GM18511 (cell line): Measurements from ENCODE around the gene TTC9B.
A peak's percentile ranks its signal among the peaks of the same experiment; 100 is the strongest.

Experiments
- ATAC-seq: cut with Tn5 transposase; IDR thresholded peaks from one replicate; pipeline ENCODE4 v1.9.1; 2021; ENCODE audit warnings: mild to moderate bottlenecking, moderate library complexity; ENCODE audit not compliant: unreplicated experiment

The TTC9B gene

GRCh38 chr19:40216013-40216776 lies 2.0 kb downstream of the TTC9B start:
- no peak for ATAC-seq

GRCh38 chr19:40214936-40215335 lies 3.2 kb downstream of the TTC9B start:
- ATAC-seq: no peak

GRCh38 chr19:40213882-40214570 lies 4.2 kb downstream of the TTC9B start:
- ATAC-seq: no peak

- no peak for ATAC-seq
Measured at GRCh38 chr19:40213251-40213829, 4.8 kb downstream of the TTC9B start.

GRCh38 chr19:40210889-40211288 lies 7.3 kb downstream of the TTC9B start:
- ATAC-seq: no peak

GRCh38 chr19:40208602-40209001 lies 9.6 kb downstream of the TTC9B start:
- ATAC-seq: no peak

GRCh38 chr19:40205760-40206159 lies 12.4 kb downstream of the TTC9B start:
- no peak for ATAC-seq

GRCh38 chr19:40204381-40204780 lies 13.8 kb downstream of the TTC9B start:
- no peak for ATAC-seq

- ATAC-seq: no peak
Measured at GRCh38 chr19:40200341-40201099, 17.7 kb downstream of the TTC9B start.

- ATAC-seq: no peak
Measured at GRCh38 chr19:40198272-40198990, 19.8 kb downstream of the TTC9B start.

GRCh38 chr19:40193587-40193849 lies 24.7 kb downstream of the TTC9B start:
- no peak for ATAC-seq

- ATAC-seq: no peak
Measured at GRCh38 chr19:40192758-40193586, 25.2 kb downstream of the TTC9B start.

GRCh38 chr19:40191836-40192646 lies 26.1 kb downstream of the TTC9B start:
- peak; percentile 35 for ATAC-seq

GRCh38 chr19:40190891-40191835 lies 27.0 kb downstream of the TTC9B start, which contains the start of gene MAP3K10:
Gene MAP3K10, plus strand, starts transcription at chr19:40191426. Its CDS starts 606 bp downstream, at chr19:40192032.
- peak; percentile 80 for ATAC-seq

GRCh38 chr19:40184273-40184672 lies 33.9 kb downstream of the TTC9B start:
- no peak for ATAC-seq

GRCh38 chr19:40178756-40179155 lies 39.4 kb downstream of the TTC9B start:
- no peak for ATAC-seq

GRCh38 chr19:40177286-40178070 lies 40.7 kb downstream of the TTC9B start:
- ATAC-seq: no peak
